ENCODE data around the gene RAP1GAP.

The RAP1GAP gene

GRCh38 chr1:21669258-21670058, at the start of gene RAP1GAP:
RAP1GAP (minus strand) TSS chr1:21669357; CDS start chr1:21620032, 49,325 bp downstream.
- DNase-seq (ENCODE audit: low spot score), result no peak

DNA sequence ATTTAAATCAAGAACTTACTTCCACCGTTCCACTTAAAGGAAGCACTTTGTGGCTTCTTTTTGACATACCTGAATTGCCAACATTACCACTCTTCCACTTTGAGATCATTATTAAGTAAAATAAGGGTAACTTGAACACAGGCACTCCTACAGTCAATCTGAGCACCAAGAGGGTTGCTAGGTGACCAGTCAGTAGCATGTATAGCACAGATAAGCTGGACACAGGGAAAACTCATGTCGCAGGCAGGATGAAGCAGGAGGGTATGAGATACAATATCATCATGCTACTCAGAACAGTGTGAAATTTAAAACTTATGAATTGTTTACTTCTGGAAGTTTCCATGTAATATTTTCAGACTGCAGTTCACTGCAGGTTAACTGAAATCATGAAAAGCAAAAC, 47.0 kb upstream of the RAP1GAP start:
- DNase-seq (ENCODE audit: low spot score), result no peak

GRCh38 chr1:21707891-21708290, 38.7 kb upstream of the RAP1GAP start:
- no peak for DNase-seq (ENCODE audit: low spot score)

GRCh38 chr1:21707086-21707840, 38.1 kb upstream of the RAP1GAP start:
- DNase-seq (ENCODE audit: low spot score), result no peak

DNA sequence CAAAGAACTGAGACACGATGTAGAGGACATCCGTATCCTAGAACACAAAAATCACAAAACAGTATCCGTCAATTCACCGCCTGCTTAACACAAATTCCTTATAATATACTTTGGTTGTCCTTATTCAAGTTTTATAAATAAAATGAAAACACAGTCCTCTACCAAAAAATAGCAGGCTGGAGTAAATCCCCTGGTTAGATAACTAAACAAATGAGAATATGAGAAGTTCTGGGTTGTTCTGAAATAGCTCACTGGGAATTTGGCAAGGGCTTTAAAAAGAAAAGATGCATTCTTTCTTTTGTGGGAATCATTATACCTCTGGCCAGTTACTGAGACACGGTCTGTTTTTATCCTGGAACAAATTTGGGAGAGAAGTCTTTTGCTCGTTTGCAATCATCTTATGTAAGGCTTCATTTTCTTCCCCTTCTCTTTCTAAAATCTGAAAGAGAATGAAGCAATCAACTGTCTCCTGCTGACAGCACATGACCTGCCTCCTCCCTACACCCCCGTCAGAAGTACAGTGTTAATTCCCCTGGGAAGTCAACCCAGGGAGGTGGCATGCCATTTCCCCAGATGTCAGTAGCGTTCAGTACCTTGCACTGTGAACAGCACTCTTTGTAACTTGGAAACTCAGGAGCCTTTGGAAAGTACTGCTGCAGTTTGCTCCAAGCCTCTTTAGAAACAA, 37.1 kb upstream of the RAP1GAP start:
- DNase-seq (ENCODE audit: low spot score), result peak; percentile 86

DNA sequence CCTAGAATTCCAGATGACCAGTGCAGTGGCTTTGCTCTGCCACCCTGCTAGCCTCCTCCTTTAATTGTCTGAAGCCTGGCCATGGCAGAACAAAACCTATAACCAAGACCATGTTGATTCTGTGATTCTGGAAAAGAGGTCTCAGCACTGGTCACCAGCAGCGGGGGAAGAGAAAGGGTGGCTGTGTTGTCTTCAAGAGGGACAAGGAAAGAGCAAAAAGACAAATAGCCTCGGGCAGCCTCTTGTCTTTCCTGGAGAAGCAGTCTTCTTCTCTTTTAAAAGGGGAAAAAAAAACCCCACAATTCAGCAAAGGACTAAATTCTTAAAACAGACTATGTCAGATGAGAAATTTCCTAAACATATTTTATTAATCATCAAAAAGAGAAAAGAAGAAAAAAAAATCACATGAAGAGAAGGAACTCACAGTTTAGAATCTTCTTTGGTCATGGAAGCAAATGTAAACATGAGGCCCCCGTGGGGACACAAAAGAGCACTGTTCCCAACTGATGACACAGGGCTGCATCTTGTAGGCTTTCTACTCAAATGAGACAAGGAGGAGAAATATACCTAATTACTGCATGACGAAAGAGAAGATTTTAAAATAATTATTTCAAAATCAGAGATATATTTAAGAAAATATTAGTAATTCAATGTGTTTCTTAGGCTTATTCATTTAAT, 36.3 kb upstream of the RAP1GAP start:
- peak; percentile 69 for DNase-seq (ENCODE audit: low spot score)

DNA sequence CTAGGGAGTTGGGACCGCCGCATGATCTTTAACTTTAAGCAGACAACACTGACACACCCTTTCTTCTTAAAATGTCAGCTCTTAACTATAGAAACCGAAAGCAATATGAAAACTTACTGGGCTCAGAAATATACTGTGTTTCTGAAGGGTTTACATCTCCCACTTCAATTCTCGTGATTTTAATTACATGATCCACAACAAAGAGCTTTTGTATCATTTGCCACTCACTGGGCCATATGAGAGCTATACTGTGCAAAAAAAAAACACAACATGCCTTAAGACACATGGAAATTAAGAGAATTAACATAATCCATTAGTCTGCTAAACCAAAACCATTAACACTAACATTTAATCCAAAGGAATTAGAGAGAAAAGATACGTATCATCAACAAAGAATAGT, 35.0 kb upstream of the RAP1GAP start:
- DNase-seq (ENCODE audit: low spot score), result no peak

- no peak for DNase-seq (ENCODE audit: low spot score)
Observed at GRCh38 chr1:21703318-21703963, 34.3 kb upstream of the RAP1GAP start.

GRCh38 chr1:21702780-21703179, 33.6 kb upstream of the RAP1GAP start:
- DNase-seq (ENCODE audit: low spot score), result no peak

DNA sequence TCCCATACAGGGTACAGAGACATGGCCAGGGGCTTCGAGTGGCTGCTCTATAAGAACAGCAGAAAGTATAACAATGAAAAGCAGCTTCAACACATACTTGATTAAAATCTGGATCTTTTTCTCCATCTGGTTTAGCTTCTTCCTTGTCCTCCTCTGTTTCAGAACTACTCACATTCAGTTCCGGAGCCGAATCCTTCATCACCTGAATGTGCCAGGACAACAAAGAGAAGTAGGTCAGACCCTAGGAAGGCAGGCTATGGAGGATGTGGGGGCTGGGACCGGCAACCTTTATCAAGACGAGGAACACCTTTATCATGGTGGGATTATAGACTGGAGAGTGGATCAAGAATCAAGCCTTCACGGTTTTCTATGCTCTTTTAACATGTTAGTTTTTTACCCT, 32.2 kb upstream of the RAP1GAP start:
- DNase-seq (ENCODE audit: low spot score), result no peak

DNA sequence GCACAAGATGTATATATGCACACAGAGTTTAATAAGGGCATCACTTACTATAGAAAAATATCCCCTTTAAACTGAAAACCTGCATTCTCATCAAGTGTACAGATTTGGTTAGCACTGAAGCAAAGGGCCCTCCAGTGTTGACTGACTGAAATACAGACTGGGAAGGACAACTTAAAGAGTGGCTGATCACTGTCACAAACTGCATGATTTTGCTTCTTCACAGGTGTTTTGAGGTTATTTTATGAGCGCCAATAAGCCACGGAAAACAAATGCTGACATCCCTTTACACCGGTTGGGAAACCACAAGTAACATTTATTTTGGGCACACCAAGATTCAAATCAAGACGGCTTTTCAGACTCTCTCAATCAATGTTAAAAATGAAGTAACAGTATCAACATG, 30.9 kb upstream of the RAP1GAP start:
- DNase-seq (ENCODE audit: low spot score), result no peak

DNA sequence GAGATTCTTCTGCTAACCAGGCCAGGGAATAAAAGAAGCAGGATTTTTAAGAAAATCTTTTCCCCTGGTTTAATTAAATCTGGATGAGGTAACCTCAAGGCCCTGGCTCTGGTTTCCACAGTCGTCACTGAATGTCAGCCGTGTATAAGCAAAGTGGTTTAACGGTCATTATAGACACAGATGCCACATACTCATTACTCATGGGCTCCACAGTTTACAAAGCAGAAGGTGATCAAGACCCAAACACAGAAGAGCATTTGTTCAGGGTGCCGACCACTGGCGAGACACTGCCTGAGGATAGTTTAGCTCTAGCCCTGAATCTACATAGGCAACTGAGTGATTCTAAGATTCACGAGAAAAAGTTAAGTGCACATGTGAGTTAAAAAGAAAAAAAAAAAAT, 27.8 kb upstream of the RAP1GAP start:
- DNase-seq (ENCODE audit: low spot score), result no peak

GRCh38 chr1:21693732-21694131, 24.6 kb upstream of the RAP1GAP start:
- no peak for DNase-seq (ENCODE audit: low spot score)

DNA sequence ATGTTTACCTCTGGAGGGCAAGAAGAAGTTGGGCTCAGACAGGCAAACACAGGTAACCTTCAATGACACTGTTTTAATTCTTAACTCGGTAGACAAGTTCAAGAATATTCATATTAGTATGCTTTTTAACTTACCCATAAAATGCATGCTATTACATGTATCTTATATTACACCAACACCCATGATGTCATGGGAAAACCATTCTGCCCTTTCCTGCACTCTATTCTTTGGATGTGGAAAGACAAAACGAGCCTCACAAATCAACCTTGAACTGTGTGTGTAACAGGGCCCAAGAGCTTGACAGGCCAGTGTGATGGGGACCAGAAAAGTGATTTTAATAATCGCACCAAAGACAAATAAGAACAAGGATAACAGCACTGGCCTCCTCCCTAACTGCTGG, 22.6 kb upstream of the RAP1GAP start:
- DNase-seq (ENCODE audit: low spot score), result no peak

DNA sequence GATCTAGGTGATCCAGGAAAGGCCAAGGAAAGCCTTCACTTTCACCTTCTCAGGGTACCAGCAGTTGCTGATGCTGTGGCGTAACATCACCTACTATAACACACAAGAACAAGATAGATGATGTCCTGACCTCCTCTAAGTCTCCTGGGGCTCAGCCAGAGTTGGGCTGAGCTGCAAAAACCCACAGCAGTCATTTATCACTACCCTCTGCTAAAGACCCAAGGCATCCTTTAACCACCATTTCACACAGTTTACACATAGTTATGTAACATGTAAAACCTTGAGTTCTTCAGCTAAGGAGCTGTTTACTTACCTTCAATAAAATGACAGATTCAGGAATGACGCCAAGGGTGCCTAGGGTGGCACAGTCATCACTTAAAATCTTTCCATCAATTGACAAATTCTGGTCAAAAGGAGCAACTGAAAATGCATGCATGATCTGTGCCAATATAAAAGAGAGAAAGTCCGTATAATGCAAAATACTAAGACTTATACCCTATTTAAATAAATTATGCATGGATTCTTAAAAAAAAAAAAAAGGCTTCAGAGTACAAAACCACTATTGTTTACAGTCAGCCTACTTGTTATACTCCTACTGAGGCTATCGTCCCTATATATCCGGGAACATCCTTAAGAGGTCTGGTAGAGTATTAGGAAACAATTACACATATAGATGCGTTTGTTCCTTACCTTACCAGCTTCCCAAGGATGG, 20.7 kb upstream of the RAP1GAP start:
- DNase-seq (ENCODE audit: low spot score), result no peak

DNA sequence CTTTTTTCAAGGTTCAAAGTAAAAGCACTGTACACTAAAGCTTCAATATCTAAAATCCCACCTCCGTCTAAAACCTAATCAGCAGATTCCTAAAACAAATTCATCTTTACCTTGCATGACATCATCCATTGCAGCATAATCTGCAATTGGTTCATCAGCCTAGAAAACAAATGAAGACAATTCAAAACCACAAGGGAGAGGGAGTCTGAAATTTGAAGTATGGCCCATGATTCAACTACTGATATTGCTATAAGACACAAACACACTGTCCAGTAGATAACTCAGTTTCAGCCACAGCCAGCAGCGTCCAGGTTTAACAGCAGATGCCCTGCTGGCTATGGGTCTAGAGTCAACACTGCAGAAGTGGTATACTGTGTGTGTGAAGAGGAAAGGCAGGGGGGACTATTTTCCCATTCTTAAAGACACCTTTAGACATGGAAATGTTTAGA, 17.9 kb upstream of the RAP1GAP start:
- DNase-seq (ENCODE audit: low spot score), result no peak

DNA sequence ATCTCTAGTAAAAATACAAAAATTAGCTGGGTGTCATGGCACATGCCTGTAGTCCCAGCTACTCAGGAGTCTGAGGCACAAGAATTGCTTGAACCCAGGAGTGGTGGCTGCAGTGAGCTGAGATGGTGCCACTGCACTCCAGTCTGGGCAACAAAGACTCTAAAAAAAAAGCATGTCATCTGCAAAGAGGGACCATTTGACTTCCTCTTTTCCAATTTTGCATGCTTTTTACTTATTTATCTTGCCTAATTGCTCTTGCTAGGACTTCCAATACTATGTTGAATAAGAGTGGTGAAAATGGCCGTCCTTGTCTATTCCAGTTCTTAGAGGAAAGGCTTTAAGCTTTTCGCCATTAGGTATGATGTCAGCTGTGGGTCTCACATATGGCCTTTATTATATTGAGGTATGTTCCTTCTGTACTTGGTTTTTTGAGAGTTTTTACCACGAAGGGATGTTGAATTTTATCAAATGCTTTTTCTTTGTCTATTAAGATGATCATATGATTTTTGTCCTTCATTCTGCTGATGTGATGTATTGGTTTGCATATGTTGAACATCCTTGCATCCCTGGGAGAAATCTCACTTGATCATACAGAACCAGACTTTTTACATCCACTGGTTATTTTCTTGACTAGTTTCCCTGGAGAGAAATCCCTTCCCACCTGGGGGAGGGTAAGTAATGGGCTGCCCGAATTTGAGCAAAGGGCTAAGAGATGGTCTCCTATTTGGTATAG, 17.0 kb upstream of the RAP1GAP start:
- DNase-seq (ENCODE audit: low spot score), result no peak

DNA sequence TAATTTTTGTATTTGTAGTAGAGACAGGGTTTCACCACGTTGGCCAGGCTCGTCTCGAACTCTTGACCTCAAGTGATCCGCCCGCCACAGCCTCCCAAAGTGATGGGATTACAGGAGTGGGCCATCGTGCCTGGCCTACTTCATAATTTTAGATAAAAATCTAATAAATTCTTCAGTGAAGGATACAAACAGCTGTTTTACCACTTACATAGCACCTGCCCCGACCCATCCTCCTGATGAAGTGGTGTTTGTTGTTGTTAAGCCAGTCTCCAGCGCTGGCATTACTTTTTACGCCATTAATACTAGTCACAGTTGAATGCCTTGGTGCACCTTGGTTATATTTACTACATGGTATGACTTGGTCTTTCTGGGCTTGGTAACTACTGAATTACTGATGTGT, 12.3 kb upstream of the RAP1GAP start:
- DNase-seq (ENCODE audit: low spot score), result no peak

DNA sequence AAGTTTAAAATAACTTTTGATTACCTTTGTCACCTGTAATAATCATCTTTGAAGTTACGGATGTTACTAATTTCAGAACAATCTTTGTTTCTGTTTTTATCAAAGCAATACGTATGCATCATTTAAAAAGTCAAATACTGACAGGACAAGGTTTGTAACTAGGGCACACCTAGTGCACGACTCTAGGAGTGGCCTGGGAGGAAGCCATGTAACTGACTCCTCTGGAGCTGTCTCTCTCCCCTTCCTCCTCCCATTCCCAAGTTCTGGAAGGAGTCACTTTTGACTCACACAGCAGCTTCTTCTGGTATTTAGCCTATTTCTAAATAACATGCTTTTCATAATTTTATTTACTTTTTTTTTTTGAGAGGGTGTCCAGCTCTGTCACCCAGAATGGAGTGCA, 11.8 kb upstream of the RAP1GAP start:
- DNase-seq (ENCODE audit: low spot score), result no peak

DNA sequence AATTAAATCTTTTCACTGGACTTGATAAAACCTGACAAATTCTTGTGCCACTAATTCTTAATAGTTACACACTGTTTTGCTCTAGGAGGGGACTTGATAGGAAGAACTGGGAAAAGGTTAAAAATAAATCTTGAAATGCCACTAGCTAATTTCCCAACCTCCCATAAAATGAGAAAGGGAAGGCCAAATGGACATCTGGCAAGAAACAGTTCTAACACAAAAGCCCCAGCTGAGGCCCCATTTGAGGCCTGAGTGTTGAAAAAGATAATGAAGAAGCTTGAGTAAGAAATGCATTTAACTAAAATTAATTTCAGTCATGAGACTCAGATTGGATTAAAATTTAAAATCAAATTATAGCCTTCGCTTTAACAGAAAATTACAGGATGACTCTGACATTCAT, 11.2 kb upstream of the RAP1GAP start:
- no peak for DNase-seq (ENCODE audit: low spot score)

All from putamen (tissue), 1 donor.